ENCODE results near the gene MKS1.

GRCh38 chr17:58217766-58218165 lies 1.3 kb downstream of the MKS1 start:
- no peak for TF ChIP-seq CTCF (IDR thresholded peaks at IDR 0.05)
- TF ChIP-seq POLR2A (IDR thresholded peaks at IDR 0.05), result no peak
